GM21717 (cell line): ENCODE data around the gene ESF1.
"Not testable (repeated sequence)": the region's sequence is repeated elsewhere in the genome, so short reads cannot be mapped to it uniquely, and the experiment has no call there.

Source experiments
- ATAC-seq: cut with Tn5 transposase; IDR thresholded peaks from one replicate; pipeline ENCODE4 v1.9.1; 2021; ENCODE audit warnings: mild to moderate bottlenecking, moderate library complexity; ENCODE audit not compliant: unreplicated experiment

ESF1 gene

DNA sequence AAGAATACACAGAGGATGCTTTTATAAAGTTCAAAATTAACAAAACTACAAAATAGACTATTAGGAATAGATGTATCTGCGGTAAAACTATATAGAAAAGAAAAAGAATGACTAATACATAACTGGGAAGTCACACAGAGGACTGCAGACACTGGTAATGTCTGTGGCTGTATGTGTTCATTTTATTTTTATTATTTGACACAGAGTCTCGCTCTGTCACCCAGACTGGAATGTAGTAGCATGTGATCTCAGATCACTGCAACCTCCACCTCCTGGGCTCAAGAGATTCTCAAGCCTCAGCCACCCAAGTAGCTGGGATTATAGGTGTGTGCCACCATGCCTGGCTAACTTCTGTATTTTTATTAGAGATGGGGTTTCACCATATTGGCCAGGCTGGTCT, 38.9 kb downstream of the ESF1 start:
- no peak for ATAC-seq

DNA sequence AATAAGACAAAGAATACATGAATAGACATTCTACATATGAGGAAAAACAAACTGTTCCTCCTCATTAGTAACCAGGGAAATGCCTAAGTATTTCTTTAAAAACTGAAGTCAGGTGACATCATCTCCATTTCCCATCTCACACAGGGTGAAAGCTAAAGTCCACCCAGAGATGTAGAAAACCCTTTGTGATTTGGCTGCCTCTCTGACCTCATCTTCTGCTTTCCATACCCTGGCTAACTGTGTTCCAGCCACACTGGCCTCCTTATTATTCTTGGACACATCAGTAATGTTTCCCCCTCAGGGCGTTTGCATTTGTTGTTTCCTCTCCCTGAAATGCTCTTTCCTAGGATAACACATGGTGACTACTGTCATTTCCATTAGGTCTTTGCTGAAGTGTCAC, 40.4 kb downstream of the ESF1 start:
- no peak for ATAC-seq

- ATAC-seq: no peak
Measured at GRCh38 chr20:13741879-13742278, 42.8 kb downstream of the ESF1 start.

DNA sequence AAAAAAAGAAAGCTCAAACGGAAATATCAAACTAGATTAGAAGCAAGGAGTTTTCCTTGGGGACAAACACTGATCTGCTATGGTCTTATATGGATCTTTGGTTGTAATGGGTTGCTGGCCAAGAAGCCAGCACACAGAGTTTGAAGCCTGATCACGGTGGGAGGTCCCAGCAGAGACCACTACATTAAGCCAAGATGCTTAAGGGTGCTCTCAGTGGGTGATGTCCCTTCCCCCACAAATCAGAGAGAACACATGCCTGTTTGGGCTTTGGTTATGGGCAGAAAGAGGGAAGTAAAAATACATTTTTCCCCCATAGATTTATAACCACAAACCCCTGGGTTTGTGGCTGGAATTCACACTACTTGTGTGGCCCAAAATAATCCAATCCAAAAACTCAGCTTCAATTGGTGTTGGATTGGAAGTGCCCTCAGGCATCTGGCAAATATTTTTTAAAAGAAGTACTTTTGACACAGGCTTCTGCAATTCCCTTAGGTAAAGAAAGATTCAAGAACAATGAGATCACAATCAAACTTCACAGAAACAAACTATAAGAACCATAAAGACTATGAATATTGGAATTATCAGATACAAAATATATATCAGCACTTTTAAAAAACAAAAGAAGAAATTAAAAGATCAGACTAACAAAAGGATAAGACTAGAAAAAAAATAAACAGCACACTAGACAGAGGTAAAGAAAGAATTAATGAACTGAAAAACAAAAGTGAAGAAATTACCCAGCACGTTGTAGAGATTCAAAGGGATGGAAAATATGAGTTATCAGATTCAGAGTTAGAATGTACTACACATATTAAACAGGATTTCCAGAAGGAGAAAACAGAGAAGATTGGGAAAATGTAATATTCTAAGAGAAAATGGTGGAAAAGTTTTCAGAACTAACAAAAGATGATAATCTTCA, 44.7 kb downstream of the ESF1 start:
- ATAC-seq: no peak

GRCh38 chr20:13738187-13738586, 46.5 kb downstream of the ESF1 start:
- ATAC-seq: not testable (repeated sequence)

- no peak for ATAC-seq
Measured at GRCh38 chr20:13736436-13737191, 48.1 kb downstream of the ESF1 start.

- no peak for ATAC-seq
Measured at GRCh38 chr20:13735826-13736225, 48.9 kb downstream of the ESF1 start.

DNA sequence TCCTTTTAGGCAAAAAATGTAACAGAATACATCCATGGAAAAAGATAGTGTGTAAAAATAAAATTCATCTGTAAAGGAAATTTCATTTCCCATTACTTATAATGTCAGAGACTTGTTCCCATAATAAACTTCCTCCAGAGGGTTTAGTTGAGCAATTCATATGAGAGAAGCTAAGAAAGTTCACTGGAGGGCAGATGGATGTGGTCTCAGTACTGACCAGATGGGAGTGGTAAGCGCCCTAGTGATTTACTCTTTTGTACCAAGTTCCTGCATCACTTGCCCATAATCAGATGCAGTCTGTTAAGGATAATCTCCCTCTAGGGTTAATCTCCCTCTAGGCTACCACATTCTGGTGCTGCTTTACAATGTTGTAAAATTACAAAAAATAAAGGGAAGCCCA, 61.7 kb downstream of the ESF1 start:
- no peak for ATAC-seq

DNA sequence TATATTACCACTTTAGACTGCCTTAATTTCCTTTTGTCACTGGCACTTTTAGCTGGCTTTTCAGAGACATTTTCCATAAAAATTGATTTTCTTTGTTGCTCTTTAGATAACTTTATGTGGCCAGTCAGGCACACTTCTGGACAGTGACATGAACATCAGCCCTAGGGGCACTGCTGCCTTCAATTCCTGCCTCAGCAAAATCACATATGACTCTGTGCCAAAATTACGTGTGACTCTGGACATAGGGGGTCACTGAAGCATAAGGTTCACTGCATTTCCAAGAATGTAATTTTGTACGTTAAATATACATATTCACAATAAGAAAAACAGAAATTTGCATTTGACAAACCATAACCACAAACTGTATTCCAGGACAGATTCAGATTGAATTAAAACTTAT, 66.5 kb downstream of the ESF1 start:
- peak; percentile 45 for ATAC-seq

GRCh38 chr20:13717631-13718044, 67.1 kb downstream of the ESF1 start:
- peak; percentile 97 for ATAC-seq

DNA sequence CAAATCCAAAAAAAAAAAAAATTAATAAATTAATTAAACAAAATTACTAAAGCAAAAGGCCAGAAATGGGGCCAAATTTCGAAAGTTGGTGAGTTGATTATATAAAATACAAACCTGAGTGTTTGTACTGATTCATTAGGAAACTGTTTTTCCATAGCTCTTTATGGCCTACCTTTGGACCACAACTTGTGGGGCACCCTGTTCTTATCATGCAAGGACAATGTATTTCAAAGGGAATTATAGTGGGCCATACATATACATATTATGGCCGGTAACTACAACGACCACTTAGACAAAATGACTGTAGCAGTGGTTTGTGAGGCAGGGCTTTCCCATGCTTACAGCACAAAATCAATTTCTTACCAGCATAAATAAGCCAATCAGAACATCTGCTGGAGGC, 69.5 kb downstream of the ESF1 start:
- ATAC-seq: no peak

DNA sequence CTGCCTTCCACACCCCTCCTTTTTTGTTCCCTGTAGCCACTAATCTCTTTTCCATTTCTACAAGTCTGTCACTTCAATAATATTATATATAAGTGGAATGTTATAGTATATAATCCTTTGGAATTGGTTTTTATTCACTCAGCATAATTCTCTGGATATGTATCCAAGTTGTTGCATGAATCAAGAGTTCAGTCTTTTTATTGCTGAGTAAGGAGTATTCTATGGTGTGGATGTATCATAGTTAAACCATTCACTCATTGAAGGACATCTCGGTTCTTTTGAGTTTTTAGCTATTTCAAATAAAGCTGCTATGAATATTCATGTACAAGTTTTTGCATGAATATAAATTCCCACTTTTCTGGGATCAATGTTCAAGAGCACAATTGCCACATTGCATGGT, 76.5 kb downstream of the ESF1 start:
- no peak for ATAC-seq

DNA sequence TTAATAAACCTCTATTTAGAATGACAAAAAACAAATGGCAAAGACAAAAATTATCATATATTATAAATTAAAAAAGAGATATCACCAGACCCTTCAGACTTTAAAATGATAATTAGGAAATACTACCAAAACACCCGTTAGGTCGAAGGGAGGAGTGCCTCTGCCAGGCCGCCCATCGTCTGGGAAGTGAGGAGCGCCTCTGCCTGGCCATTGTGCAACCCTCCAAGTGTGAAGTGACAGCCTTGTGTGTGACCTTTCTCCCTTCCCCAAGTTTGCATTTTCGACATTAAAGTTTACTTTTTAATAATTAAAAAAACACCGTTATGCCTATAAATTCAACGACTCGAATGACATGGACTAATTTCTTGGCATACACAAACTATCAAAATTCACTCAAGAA, 81.5 kb downstream of the ESF1 start:
- no peak for ATAC-seq

DNA sequence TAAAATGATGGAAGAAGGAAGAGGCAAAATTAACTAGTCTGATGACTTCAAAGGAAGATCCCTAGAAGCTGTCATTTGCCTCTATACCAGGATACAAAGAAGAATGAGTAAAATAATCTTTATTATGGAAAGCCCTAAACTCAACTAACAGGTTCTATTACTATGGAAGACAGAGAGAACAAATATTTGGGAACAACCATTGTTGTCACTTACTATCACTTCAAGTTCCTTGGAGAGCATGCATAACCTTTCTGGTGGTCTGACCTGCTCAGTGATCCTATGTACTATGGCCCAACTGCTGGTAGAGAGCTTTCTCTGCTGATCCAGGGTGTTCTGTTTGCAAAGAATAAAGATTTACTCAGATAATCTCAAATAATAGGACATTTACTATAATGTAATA, 83.2 kb downstream of the ESF1 start:
- no peak for ATAC-seq

DNA sequence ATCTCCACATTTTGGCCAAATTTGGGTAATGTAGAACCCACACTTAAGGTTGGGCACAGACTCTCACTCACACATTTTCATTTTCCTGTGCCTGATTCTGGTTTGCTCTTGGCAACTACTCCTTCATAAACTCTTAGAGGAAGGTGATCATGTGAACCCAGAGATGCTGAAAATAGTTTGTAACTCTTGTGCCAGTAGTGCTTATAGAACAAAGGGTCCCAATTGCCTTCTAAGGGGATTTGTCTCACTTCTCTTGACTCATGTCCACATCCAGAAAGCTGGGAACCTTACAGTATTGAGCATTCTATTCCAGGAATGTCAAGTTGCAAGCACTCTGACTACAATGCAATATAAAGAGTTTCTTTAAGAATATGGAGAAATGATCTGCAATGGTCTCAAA, 84.0 kb downstream of the ESF1 start:
- no peak for ATAC-seq

- ATAC-seq: no peak
Measured at GRCh38 chr20:13694420-13695150, 90.1 kb downstream of the ESF1 start.

DNA sequence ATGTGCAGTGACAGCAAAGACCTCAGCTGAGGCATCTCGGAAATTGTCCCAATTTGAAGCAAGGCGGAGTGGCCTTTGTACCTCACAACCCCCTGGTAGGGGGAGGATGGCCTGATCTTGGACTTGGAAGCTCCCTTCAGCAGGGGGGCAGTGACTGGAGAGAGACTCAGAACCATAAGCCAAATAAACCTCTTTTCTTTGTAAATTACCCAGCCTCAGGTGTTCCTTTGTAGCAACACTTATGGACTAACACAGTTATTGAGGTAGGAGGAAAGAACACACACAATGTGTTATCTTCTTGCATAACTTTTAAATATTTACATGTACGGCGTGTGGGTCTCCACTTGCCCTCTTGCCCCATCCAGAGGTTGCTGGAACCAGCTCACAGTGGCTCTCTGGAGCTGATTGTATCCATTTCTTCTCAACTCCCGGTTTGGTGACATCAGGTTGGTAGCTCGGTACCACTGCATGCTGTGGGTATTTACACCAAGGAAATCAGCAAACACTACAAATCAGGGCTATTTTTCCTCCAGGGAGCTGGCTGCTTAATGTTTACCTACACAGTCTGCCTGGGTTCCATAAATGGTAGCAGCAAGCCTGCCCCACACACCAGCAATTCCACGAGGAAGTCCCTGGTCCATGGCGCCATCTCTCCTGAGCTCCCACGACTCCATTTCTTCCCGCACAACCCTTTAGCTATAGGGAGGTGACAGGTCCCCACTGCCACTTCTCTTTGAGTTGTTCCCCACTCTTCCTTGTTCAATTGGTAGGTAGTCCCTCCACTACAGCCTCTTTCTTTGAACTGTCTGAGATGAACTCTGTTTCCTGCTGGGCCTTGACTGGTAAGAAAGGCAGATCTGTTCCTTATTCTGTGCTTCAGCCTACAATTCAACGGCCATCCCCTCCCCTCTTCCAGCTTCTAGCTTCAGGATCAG, 91.7 kb downstream of the ESF1 start:
- ATAC-seq: no peak

DNA sequence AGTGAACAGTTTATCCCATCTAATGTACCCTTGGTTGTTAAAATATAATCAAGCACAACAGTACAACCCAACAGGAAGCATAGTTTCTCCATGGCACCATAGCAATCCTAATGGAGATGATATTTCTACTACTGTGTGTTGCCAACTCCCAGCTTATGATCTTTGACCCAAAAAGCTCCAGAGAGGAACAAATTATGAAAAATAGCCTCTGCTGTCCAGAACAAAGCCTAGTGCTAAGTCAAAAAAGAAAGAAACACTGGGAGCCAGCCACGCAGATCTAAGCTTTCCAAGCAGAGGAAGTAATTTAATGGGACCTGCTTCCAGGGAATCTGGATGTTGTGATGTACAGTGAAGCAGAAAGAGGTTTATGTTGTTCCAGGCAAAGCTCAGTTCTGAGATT, 93.8 kb downstream of the ESF1 start:
- no peak for ATAC-seq

- no peak for ATAC-seq
Measured at GRCh38 chr20:13687815-13688214, 96.9 kb downstream of the ESF1 start.

GRCh38 chr20:13685623-13686022, 99.1 kb downstream of the ESF1 start:
- ATAC-seq: no peak
